ENCODE measurements around the gene ALK.

The ALK gene

DNA sequence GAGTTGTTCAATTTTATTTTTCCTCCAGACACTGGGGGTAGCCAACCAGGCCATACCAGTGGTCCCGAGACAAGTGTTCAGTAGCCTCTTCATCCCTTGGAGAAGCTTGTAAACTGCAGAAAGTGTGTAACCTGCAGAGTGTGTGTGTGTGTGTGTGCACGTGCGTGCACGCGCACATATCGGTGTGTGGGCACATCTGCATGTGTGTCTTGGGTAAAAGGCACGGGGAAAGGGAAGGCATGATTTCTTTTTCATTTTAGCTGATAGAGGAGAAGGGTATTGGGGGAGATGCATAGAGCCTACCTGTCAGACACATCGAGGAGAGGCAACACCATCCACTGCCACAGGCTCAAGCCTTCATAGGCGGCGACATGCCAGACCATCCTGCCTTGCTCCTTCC is 624.8 kb downstream of the ALK start:
- no peak for TF ChIP-seq ZFX (IDR thresholded peaks at IDR 0.05; ENCODE audit: borderline replicate concordance)
- TF ChIP-seq, protein P1, sequence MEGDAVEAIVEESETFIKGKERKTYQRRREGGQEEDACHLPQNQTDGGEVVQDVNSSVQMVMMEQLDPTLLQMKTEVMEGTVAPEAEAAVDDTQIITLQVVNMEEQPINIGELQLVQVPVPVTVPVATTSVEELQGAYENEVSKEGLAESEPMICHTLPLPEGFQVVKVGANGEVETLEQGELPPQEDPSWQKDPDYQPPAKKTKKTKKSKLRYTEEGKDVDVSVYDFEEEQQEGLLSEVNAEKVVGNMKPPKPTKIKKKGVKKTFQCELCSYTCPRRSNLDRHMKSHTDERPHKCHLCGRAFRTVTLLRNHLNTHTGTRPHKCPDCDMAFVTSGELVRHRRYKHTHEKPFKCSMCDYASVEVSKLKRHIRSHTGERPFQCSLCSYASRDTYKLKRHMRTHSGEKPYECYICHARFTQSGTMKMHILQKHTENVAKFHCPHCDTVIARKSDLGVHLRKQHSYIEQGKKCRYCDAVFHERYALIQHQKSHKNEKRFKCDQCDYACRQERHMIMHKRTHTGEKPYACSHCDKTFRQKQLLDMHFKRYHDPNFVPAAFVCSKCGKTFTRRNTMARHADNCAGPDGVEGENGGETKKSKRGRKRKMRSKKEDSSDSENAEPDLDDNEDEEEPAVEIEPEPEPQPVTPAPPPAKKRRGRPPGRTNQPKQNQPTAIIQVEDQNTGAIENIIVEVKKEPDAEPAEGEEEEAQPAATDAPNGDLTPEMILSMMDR (IDR thresholded peaks at IDR 0.05): no peak
- H3K27ac ChIP-seq: no peak overlapping the region

DNA sequence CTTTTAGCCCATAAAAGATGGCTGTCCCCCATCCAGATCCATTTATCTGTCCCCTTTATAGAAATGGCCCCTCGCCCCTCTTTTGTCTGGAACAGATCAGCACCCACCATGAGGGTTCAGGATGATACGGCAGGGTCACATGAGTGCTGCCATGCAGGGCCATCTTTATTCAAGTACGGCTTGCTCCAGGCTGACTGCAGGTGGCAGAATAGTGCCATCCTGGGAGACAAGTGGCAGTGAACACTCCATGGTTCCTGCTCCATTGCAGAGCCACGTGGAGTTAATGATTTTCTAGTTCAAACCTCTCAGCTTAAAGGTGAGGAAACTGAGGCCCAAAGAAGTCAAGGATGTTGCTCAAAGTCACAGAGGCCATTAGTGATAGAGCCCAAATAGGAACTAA is 625.5 kb downstream of the ALK start:
- no peak overlapping the region for H3K27ac ChIP-seq
- TF ChIP-seq ZFX (IDR thresholded peaks at IDR 0.05; ENCODE audit: borderline replicate concordance): no peak
- TF ChIP-seq, protein P1 (IDR thresholded peaks at IDR 0.05): peak; percentile 65

DNA sequence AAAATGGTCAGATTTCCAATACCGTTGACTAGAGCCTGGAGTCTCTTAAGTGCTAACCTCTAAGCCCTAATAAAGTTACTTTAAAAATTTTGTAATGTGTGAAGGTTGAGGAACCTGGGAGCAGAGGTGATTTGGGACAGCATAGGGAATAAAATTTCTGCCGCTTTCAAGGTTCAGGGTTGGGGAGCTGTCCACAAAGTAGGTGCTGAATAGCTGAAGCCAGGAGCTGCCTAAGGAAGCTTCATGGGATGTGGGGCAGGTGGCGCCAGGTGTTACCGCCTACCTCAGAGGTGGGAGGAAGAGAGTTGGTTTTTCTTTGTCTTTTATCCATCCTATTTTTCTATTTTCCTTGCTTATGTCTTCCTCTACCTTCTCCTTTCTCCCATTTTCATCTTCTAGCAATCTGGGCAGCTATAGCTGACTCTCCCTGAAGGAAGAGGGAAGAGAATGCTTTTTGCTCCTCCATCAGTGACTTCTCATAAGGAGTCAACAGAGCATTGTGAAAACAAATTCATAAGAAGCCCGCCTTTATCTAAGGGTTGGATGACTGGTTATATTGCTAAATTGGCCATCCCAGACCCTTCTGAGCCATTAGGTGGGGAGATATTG is 627.5 kb downstream of the ALK start:
- no peak for TF ChIP-seq ZFX (IDR thresholded peaks at IDR 0.05; ENCODE audit: borderline replicate concordance)
- TF ChIP-seq, protein P1 (IDR thresholded peaks at IDR 0.05): no peak

DNA sequence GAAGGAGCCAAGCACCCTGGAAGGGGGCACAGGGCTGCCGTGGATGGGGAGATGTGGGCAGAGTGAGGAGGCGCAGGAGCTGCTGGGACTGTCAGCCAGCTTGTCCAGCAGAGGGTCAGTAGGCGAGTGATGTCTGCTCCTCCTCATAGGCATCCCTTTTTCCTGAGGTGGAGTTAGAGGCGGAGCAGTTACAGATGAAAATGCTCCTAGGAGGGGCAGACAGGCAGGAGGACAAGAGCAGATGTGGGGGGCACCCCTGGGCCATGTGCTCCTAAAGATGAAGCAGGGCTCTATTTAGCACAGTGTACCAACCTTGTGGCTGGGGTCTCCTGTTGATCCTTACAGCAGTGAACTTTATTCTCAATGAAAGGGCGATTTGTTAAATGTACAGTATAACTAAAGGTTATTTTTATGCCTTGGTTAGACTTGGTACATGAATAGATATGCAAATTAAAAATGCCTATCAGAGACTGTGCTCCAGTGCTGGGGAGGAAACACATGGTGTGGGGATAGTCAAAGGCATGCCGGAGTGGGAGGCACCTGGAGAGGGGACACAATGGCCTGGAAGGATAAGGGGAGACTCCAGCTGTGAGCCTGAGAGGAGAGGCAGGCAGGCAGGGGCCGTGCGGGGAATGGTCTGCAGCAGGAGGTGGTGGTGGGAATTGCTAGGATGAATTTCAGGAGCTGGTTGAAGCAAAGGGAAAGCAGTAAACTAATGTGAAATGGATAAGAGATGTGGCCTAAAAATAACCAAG is 630.9 kb downstream of the ALK start:
- no peak overlapping the region for H3K27ac ChIP-seq
- TF ChIP-seq ZFX (IDR thresholded peaks at IDR 0.05; ENCODE audit: borderline replicate concordance): no peak
- TF ChIP-seq, protein P1 (IDR thresholded peaks at IDR 0.05): no peak

More for the DNA sequence above, 627.5 kb downstream of the ALK start:
- no peak overlapping the region for H3K27ac ChIP-seq

DNA sequence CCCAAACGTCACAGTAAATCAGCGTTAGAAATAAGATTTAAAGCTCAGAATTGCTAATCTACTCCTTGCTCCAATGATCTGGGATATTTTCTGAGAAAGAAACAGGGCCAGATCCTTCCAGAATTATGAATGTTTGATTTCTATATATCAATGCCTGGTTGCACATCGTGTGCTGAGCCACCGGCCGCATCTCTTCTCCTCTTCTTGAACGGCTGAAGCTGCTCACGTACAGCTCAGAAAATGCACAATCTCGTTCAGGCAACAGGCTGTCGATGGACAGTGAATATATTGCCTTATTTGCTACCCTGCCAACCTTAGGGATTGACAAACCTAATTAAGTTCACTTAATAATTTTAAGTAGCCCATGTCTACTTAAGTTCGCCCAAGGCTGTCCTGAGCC is 636.7 kb downstream of the ALK start:
- TF ChIP-seq, protein P1 (IDR thresholded peaks at IDR 0.05): no peak
- no peak for TF ChIP-seq ZFX (IDR thresholded peaks at IDR 0.05; ENCODE audit: borderline replicate concordance)
- no peak overlapping the region for H3K27ac ChIP-seq

DNA sequence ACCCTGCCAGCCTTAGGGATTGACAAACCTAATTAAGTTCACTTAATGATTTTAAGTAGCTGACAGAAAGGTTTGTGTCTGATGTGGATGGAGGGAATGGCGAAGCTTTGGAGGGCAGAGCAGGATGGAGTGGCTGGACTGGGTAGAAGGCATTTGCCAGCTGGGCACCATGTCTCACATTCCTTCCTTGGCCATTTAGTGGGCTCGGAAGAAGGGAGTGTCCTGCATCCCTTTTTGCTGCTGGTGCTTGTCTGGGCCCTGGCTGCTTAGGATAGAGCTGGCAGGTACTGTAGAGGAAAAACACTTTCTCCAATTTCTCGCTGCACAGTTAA is 639.5 kb downstream of the ALK start:
- TF ChIP-seq ZFX (IDR thresholded peaks at IDR 0.05; ENCODE audit: borderline replicate concordance): no peak
- TF ChIP-seq, protein P1 (IDR thresholded peaks at IDR 0.05): no peak
- no peak overlapping the region for H3K27ac ChIP-seq

All from 22Rv1 (cell line).